Erythroblast (primary cell): Measurements from ENCODE around the gene ATXN7L3B.

Experiments used
- GATA1 ChIP-seq: IDR thresholded peaks from 2 replicates; pipeline ENCODE4 v1.6.1; 2011; ENCODE audit warnings: low read depth, mild to moderate bottlenecking, control low read depth, low read length, moderate library complexity
- POLR2A ChIP-seq: IDR thresholded peaks from 2 replicates; pipeline ENCODE4 v1.6.1; 2011; ENCODE audit warnings: mild to moderate bottlenecking, low read length

- no peak for TF ChIP-seq POLR2A
- no peak for TF ChIP-seq GATA1
These were observed 49.5 kb upstream of the ATXN7L3B start for GRCh38 chr12:74488134-74488533.
